GM10248 (cell line): ENCODE measurements around the gene PFN4.
"Not testable (repeated sequence)": the region's sequence is repeated elsewhere in the genome, so short reads cannot be mapped to it uniquely, and the experiment has no call there.

Experiments
- CTCF ChIA-PET: fragments of 300-600 bp; sonication (Branson Sonifier 250); formaldehyde crosslinking; extraction: SDS; loops from one replicate; lab custom pipeline; 2021; ENCODE audit warnings: antibody characterized with exemption; lab: Yijun Ruan, JAX
- POLR2A ChIA-PET: fragments of 350-650 bp; sonication (Branson Sonifier 250); formaldehyde crosslinking; extraction: SDS; loops from one replicate; lab custom pipeline; 2020; ENCODE audit warnings: antibody characterized with exemption; lab: Yijun Ruan, JAX
- DNase-seq: peaks from one replicate; pipeline ENCODE4 v3.0.0; 2012; ENCODE audit errors: extremely low spot score
- TF ChIP-seq, protein P1 (sequence below): IDR thresholded peaks from 2 replicates; pipeline ENCODE4 v1.5.1; 2012; ENCODE audit warnings: mild to moderate bottlenecking, low read depth; ENCODE audit errors: extremely low read depth, missing control alignments, control extremely low read depth

The PFN4 gene

DNA sequence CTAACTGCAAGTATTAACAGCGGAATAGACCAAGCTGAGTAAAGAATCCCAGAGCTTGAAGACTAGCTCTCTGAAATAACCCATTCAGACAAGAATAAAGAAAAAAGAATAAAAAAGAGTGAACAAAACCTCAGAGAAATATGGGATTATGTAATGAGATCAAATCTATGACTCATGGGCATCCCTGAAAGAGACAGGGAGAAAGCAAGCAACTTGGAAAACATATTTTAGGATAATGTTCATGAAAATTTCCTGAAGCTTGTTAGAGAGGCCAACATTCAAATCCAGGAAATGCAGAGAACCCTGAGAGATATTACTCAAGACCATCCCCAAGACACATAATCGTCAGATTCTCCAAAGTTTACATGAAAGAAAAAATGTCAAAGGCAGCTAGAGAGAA, 17.3 kb downstream of the PFN4 start:
- TF ChIP-seq, protein P1, sequence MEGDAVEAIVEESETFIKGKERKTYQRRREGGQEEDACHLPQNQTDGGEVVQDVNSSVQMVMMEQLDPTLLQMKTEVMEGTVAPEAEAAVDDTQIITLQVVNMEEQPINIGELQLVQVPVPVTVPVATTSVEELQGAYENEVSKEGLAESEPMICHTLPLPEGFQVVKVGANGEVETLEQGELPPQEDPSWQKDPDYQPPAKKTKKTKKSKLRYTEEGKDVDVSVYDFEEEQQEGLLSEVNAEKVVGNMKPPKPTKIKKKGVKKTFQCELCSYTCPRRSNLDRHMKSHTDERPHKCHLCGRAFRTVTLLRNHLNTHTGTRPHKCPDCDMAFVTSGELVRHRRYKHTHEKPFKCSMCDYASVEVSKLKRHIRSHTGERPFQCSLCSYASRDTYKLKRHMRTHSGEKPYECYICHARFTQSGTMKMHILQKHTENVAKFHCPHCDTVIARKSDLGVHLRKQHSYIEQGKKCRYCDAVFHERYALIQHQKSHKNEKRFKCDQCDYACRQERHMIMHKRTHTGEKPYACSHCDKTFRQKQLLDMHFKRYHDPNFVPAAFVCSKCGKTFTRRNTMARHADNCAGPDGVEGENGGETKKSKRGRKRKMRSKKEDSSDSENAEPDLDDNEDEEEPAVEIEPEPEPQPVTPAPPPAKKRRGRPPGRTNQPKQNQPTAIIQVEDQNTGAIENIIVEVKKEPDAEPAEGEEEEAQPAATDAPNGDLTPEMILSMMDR, result no peak
- CTCF ChIA-PET, result interaction anchor here (1.1 to 2.2 kb wide), 3 partner anchors 12 to 22 kb away, joined by 4 to 9 read pairs (median 4); partner anchors contain the start of gene TP53I3
- no peak for DNase-seq
- POLR2A ChIA-PET, result interaction anchor here (0.7 kb wide), 1 partner anchor 457 kb away, joined by 5 read pairs; no protein-coding TSS in a partner anchor

DNA sequence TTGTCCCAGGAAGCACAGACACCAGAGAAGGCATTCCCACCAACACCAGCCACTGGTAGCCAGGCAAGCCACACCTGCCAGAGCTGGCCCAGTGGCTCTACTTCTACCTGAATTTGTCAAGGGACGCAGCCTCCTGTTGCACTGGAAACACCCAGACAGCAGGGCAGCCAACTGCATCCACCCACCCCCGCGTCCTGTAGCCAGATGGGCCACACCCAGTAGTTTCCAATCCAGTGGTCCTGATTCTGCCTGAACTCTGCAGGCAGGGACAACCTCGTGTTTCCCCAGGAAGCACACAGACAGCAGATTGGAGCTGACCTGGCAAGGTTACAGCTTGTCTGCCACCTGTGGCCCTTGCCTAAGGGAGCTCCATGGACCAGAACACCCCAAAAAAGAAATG, 18.2 kb downstream of the PFN4 start:
- TF ChIP-seq, protein P1, result no peak
- POLR2A ChIA-PET, result no interaction called here
- DNase-seq, result no peak
- CTCF ChIA-PET, result interaction anchor here (0.8 to 2.2 kb wide), 3 partner anchors 13 to 21 kb away, joined by 3 to 9 read pairs (median 4); partner anchors contain the start of gene TP53I3

DNA sequence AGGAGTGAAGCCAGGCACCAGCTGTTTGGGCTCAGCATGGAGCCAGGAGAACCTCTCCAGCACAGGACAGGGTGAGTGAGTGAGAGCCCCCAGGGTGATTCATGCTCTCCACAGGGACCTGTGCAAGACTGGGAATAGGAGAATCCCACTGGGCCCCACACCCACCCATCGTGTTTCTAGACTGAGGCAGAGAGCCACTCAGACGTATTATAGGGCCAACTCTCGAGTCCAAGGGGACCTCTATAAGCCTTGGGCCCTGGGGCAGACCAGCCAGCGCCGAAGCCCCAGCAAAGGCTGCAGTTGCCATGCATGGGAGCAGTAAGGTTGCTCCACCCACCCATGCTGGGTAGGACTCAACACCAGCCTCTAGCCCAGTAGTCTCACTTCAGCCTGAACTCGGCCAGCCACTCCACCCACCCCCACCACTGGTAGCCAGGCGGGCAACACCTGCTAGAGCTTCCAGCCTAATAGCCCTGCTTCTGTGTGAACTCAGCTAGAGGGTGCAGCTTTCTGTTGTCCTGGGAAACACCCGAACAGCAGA, 19.0 kb downstream of the PFN4 start:
- CTCF ChIA-PET, result interaction anchor here (1.7 to 2.9 kb wide), 3 partner anchors 14 to 20 kb away, joined by 4 to 12 read pairs (median 9); partner anchors contain the start of gene TP53I3
- DNase-seq, result no peak
- POLR2A ChIA-PET, result no interaction called here
- TF ChIP-seq, protein P1, result no peak

DNA sequence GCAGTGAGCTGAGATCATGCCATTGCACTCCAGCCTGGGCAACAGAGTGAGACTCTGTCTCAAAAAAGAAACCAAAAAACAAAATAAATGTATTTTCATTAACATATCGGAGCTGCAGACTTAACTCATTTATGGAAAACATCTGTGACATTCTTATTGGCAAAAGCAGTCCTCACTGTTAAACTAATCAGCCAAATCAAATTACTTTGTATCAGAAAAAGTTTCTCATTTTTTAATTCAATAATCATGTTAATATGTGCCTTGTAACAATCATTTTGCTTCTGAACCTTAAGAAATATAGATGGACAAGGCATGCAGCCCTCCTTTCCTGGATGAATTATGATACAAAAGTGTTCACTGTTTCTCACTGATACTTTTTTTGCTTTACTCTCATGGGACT, 20.5 kb downstream of the PFN4 start:
- TF ChIP-seq, protein P1, result no peak
- ChIA-PET POLR2A (no interaction called here), CTCF (interaction anchor here (1.0 to 2.9 kb wide), 2 partner anchors 13 to 19 kb away, joined by 3 to 12 read pairs; partner anchors contain the start of gene TP53I3)
- no peak for DNase-seq

DNA sequence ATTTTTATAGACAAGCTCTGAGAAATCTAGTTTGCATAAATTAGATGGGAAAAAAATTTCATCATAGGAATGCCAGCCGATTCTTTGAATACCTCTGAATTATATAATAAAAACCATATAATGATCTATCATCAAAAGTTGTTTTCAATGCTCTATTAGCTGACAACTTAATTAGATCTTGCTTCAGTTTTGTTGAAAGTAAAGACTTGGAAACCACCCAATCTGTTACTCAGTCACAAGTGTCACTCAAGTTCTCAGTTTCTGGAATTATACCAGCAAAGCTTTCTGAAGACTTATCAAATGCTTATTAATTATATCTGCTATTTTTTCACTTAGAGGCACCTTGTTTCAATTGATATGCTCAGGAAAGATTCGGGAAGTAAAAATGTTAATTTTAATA, 21.1 kb downstream of the PFN4 start:
- ChIA-PET POLR2A (no interaction called here), CTCF (interaction anchor here (1.0 to 2.9 kb wide), 2 partner anchors 12 to 18 kb away, joined by 3 to 12 read pairs; partner anchors contain the start of gene TP53I3)
- no peak for DNase-seq

DNA sequence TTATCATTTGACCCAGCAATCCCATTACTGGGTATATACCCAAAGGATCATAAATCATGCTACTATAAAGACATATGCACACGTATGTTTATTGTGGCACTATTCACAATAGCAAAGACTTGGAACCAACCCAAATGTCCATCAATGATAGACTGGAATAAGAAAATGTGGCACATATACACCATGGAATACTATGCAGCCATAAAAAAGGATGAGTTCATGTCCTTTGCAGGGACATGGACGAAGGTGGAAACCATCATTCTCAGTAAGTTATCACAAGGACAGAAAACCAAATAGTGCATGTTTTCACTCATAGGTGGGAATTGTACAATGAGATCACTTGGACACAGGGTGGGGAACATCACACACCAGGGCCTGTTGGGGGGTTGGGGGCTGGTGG, 22.4 kb downstream of the PFN4 start:
- POLR2A ChIA-PET, result not testable (repeated sequence)

More for the DNA sequence above, 21.1 kb downstream of the PFN4 start:
- TF ChIP-seq, protein P1, result no peak

DNA sequence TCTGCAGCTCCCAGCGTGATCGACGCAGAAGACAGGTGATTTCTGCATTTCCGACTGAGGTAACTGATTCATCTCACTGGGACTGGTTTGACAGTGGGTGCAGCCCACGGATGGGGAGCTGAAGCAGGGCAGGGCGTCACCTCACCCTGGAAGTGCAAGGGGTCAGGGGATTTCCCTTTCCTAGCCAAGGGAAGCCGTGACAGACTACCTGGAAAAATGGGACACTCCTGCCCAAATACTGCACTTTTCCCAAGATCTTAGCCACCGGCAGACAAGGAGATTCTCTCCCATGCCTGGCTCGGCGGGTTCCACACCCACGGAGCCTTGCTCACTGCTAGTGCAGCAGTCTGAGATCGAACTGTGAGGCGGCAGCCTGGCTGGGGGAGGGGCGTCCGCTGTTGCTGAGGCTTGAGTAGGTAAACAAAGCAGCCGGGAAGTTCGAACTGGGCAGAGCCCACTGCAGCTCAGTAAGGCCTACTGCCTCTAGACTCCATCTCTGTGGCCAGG, 27.9 kb downstream of the PFN4 start:
- DNase-seq, POLR2A ChIA-PET: not testable (repeated sequence)
- CTCF ChIA-PET, result interaction anchor here (2.6 kb wide), 1 partner anchor 11 kb away, joined by 20 read pairs; the partner anchor contains the start of gene TP53I3

More for the DNA sequence above, 22.4 kb downstream of the PFN4 start:
- DNase-seq, CTCF ChIA-PET: not testable (repeated sequence)

DNA sequence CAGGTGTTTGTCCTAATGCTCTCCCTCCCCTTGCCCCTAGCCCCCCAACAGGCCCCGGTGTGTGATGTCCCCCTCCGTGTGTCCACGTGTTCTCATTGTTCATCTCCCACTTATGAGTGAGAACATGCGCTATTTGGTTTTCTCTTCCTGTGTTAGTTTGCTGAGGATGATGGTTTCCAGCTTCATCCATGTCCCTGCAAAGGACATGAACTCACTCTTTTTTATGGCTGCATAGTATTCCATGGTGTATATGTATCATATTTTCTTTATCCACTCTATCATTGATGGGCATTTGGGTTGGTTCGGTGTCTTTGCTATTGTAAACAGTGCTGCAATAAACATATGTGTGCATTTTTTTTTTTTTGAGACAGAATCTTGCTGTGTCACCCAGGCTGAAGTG, 29.9 kb downstream of the PFN4 start:
- POLR2A ChIA-PET, DNase-seq: not testable (repeated sequence)
- CTCF ChIA-PET, result interaction anchor here (0.9 to 2.8 kb wide), 2 partner anchors 9 to 17 kb away, joined by 4 to 6 read pairs; partner anchors contain the start of gene TP53I3
